ENCODE results near the gene AMZ2. TPM values are rescaled to one million over a fixed set of nuclear protein-coding genes. Genes with fewer than 3 reads are reported as not detected.

AMZ2 gene
- total RNA-seq, 1 donor from 2014 or later: 58.3 TPM

- no peaks in the 10 kb centered on the region for H3K9me3 Mint-ChIP-seq (ENCODE audit: low read depth)
- DNase-seq (ENCODE audit: low spot score, unreplicated experiment): no peak
- H3K4me3 Mint-ChIP-seq (ENCODE audit: low read depth): no peak overlapping the region
- no peak overlapping the region for H3K27ac Mint-ChIP-seq
- no peaks in the 10 kb centered on the region for H3K36me3 Mint-ChIP-seq (ENCODE audit: insufficient read depth)
- peaks cover 53% of the 10 kb centered on the region for H3K27me3 Mint-ChIP-seq
- TF ChIP-seq CTCF (IDR thresholded peaks at IDR 0.05; ENCODE audit: unreplicated experiment): no peak
- peaks cover 6% of the 10 kb centered on the region for H3K4me1 Mint-ChIP-seq (ENCODE audit: low read depth)
Measured at GRCh38 chr17:68288375-68288774, 40.5 kb downstream of the AMZ2 start.

- Mint-ChIP-seq H3K36me3 (ENCODE audit: insufficient read depth) (no peaks in the 10 kb centered on the region), H3K4me3 (ENCODE audit: low read depth) (no peak overlapping the region), H3K4me1 (ENCODE audit: low read depth) (peaks cover 6% of the 10 kb centered on the region), H3K9me3 (ENCODE audit: low read depth) (no peaks in the 10 kb centered on the region), H3K27me3 (peaks cover 53% of the 10 kb centered on the region), H3K27ac (no peak overlapping the region)
- no peak for TF ChIP-seq CTCF (IDR thresholded peaks at IDR 0.05; ENCODE audit: unreplicated experiment)
- DNase-seq (ENCODE audit: low spot score, unreplicated experiment): no peak
Measured at GRCh38 chr17:68288804-68289203, 41.0 kb downstream of the AMZ2 start.

GRCh38 chr17:68289473-68289872, 41.6 kb downstream of the AMZ2 start:
- H3K4me3 Mint-ChIP-seq (ENCODE audit: low read depth): no peak overlapping the region

GRCh38 chr17:68289936-68290267, 42.1 kb downstream of the AMZ2 start:
- no peak for DNase-seq (ENCODE audit: low spot score, unreplicated experiment)
- no peak for TF ChIP-seq CTCF (IDR thresholded peaks at IDR 0.05; ENCODE audit: unreplicated experiment)
- H3K36me3 Mint-ChIP-seq (ENCODE audit: insufficient read depth): no peaks in the 10 kb centered on the region
- no peak overlapping the region for H3K27ac Mint-ChIP-seq
- H3K4me3 Mint-ChIP-seq (ENCODE audit: low read depth): no peak overlapping the region
- H3K9me3 Mint-ChIP-seq (ENCODE audit: low read depth): no peaks in the 10 kb centered on the region
- H3K4me1 Mint-ChIP-seq (ENCODE audit: low read depth): peaks cover 6% of the 10 kb centered on the region
- peaks cover 62% of the 10 kb centered on the region for H3K27me3 Mint-ChIP-seq

More at GRCh38 chr17:68289473-68289872, 41.6 kb downstream of the AMZ2 start:
- Mint-ChIP-seq H3K9me3 (ENCODE audit: low read depth) (no peaks in the 10 kb centered on the region), H3K27me3 (peaks cover 58% of the 10 kb centered on the region), H3K4me1 (ENCODE audit: low read depth) (peaks cover 6% of the 10 kb centered on the region), H3K27ac (no peak overlapping the region), H3K36me3 (ENCODE audit: insufficient read depth) (no peaks in the 10 kb centered on the region)
- no peak for TF ChIP-seq CTCF (IDR thresholded peaks at IDR 0.05; ENCODE audit: unreplicated experiment)
- no peak for DNase-seq (ENCODE audit: low spot score, unreplicated experiment)

GRCh38 chr17:68290268-68290954, 42.6 kb downstream of the AMZ2 start:
- peak; percentile 16 for DNase-seq (ENCODE audit: low spot score, unreplicated experiment)
- peak overlapping the region; percentile 78 for H3K4me3 Mint-ChIP-seq (ENCODE audit: low read depth)
- H3K9me3 Mint-ChIP-seq (ENCODE audit: low read depth): no peaks in the 10 kb centered on the region
- no peak for TF ChIP-seq CTCF (IDR thresholded peaks at IDR 0.05; ENCODE audit: unreplicated experiment)
- peaks cover 63% of the 10 kb centered on the region for H3K27me3 Mint-ChIP-seq
- no peaks in the 10 kb centered on the region for H3K36me3 Mint-ChIP-seq (ENCODE audit: insufficient read depth)
- H3K27ac Mint-ChIP-seq: peak overlapping the region; percentile 15
- peaks cover 6% of the 10 kb centered on the region for H3K4me1 Mint-ChIP-seq (ENCODE audit: low read depth)

Measured in progenitor cell of endocrine pancreas (in vitro differentiated cells).